H54 (cell line): Measurements from ENCODE around the gene TPH2.

Source experiments
- DNase-seq: peaks from one replicate; pipeline ENCODE4 v3.0.0; 2011; ENCODE audit warnings: low spot score, mixed read lengths; ENCODE audit not compliant: insufficient read length
- FAIRE-seq: peaks from 3 replicates; lab custom pipeline; 2011; peaks lifted over from hg19 to GRCh38; lab: Jason Lieb, UNC
- POLR2A ChIP-seq: IDR thresholded peaks from 2 replicates; pipeline ENCODE4 v1.6.1; 2011; ENCODE audit warnings: low read depth, mild to moderate bottlenecking, low read length

The TPH2 gene

GRCh38 chr12:71994715-71995114 lies 56.1 kb downstream of the TPH2 start:
- no peak for DNase-seq
- FAIRE-seq: no peak
- TF ChIP-seq POLR2A: no peak

DNA sequence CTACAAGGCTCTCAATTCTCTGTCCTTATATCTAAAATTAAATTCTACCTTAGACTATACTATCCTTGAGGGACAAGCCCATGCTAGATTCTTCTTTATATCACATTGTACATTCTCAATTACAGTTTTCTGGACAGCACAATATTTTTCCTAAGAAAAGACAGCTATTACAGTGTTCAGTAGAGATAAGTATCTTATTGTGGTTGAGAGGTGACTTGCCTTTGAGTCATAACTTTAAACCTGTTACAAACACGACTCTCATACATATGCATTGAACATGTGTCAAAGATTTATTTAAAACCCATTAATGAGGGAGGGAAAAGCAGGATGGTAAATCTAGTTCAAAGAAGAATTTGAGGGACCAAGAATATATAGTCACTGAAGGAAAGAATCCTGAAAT lies 61.1 kb downstream of the TPH2 start:
- TF ChIP-seq POLR2A: no peak

DNA sequence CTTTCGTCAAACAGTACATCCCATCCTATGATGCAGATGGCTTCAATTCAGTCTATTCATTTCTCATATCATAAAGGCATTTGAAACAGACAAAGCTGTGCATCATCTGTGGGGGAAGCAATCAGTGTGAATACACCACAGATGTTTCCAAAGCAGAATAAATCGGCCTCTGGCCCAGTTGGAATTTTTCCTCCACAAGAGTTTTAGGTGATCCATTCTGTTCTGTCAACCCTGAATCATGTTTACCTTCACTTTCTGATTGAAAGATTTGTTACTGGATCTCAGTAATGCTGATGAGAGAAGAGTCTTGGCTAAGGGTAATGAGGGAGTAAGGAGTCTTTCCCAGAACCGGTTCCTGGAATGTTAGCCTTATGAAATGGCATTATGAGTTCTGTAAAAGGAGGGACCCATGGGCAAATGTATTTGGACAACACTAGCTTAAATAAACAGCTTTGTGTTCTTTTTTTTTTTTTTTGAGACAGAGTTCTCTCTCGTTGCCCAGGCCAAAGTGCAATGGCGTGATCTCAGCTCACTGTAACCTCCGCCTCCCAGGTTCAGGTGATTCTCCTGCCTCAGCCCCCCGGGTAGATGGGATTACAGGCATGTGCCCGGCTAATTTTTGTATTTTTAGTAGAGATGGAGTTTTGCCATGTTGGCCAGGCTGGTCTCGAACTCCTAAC lies 62.5 kb downstream of the TPH2 start:
- TF ChIP-seq POLR2A: no peak
- FAIRE-seq: no peak
- DNase-seq: no peak

More for the DNA sequence above, 61.1 kb downstream of the TPH2 start:
- FAIRE-seq: peak; percentile 64
- no peak for DNase-seq

DNA sequence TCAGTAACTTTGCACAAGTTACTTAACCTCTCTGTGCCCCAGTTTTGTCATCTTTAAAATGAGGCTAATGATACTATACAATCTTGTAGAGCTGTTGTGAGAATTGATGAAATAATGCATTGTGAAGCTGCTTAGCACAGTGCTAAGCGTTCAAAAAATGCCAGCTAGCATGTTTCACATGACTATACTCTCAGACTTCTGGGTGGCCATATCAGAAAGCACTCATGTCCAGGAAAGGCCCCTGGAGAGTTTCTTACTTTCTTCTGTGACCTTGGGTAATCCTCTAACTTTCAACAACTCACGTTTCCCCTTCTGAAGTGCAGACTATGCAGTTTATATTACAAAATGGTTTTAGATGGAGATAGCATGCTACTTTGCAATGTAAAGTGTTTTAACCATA lies 68.1 kb downstream of the TPH2 start:
- no peak for TF ChIP-seq POLR2A
- DNase-seq (no peak), FAIRE-seq (no peak)

- no peak for DNase-seq
- no peak for FAIRE-seq
- no peak for TF ChIP-seq POLR2A
Observed at GRCh38 chr12:72010356-72010755, 71.7 kb downstream of the TPH2 start.

GRCh38 chr12:72011374-72011773 lies 72.7 kb downstream of the TPH2 start:
- no peak for TF ChIP-seq POLR2A
- DNase-seq (no peak), FAIRE-seq (no peak)

DNA sequence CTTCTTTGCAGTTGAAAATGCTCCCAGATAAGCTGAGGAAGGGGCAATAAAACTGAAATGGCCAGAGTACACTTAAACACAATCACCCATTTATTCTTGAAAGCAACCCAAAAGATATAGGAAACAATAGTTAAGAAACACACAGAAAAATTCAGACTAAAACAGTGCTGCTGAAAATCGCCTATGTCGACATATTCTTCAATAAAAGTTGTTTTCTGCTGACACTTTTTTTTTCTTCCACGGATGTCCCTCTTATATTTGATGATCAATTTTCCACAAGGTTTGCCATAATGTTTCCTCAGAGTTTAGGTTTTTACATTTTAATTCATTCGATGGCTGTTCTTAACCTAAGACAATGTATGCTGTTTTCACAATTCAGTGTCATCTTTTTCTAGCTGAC lies 74.2 kb downstream of the TPH2 start:
- FAIRE-seq (no peak), DNase-seq (no peak)
- no peak for TF ChIP-seq POLR2A

- DNase-seq (no peak), FAIRE-seq (no peak)
- no peak for TF ChIP-seq POLR2A
Observed at GRCh38 chr12:72015895-72016294, 77.2 kb downstream of the TPH2 start.

- peak; percentile 37 for DNase-seq
- TF ChIP-seq POLR2A: no peak
- peak; percentile 92 for FAIRE-seq
Observed at GRCh38 chr12:72017054-72017651, 78.5 kb downstream of the TPH2 start.

DNA sequence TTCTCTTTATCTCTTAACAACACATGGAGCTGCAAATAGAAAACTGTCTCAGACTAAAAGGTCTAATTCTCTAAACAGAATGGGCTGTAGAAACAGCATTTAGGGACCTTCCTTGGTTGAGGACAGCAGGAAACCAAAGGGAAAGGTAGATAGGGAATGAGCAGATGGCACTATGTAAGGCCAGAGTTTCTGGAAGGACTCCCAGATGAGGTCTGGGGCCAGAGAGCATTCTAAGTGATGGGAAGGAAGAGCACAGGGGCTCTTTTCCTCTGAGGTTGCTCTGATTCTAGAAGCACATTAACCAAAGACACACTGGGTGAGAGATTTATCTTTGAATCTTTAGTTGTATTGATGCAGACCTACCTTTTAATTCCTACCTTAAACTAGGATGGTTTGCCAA lies 79.4 kb downstream of the TPH2 start:
- TF ChIP-seq POLR2A: no peak
- DNase-seq (no peak), FAIRE-seq (no peak)

DNA sequence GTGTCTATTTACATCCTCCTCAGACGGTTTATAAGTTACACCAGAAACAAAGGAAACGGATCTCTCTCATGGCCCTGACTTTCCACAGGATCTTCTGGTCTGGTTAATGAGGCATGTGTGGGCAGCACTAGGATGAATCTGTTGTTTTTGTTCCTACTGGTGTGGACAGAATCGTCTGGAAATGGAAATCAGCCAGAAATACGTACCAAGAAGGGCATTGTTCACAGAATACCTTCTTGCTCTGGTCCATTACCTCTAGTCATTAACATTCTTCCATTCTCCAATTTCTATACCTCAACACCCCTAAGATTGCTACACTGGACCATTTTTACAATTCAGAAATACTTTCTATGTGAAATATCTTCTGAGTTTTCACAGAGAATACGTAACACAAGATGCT lies 86.0 kb downstream of the TPH2 start:
- no peak for DNase-seq
- FAIRE-seq: no peak
- TF ChIP-seq POLR2A: no peak

- no peak for TF ChIP-seq POLR2A
- FAIRE-seq (no peak), DNase-seq (no peak)
Observed at GRCh38 chr12:72025524-72025923, 86.9 kb downstream of the TPH2 start.

DNA sequence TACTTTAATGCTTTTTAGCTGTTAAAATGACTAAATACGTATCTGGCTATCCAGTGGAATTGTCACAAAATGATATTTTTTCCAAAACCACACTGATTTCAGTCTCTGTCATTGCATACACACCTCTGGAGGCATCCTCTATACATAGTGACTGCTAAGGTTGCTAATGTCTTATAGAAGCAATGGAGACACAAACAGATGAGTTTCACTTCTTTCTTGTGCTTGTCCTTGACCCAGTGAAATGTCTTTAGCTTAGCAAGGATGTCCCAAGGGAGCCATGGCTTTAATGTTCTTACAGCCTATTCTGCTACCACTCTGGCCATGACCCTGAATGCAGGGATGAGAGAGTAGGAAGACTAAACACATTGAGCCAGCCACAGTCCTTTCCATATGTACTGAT lies 90.3 kb downstream of the TPH2 start:
- no peak for TF ChIP-seq POLR2A
- FAIRE-seq (no peak), DNase-seq (no peak)

- DNase-seq (no peak), FAIRE-seq (no peak)
- no peak for TF ChIP-seq POLR2A
Observed at GRCh38 chr12:72030277-72030676, 91.6 kb downstream of the TPH2 start.

GRCh38 chr12:72031066-72031465 lies 92.4 kb downstream of the TPH2 start:
- no peak for DNase-seq
- FAIRE-seq: no peak
- TF ChIP-seq POLR2A: no peak
